Glutamatergic neuron (in vitro differentiated cells): ENCODE measurements around the gene KIRREL3. TPM values are rescaled to one million over a fixed set of nuclear protein-coding genes. Genes with fewer than 3 reads are reported as not detected.

Experiments used
- DNase-seq: peaks from one replicate; pipeline ENCODE4 v3.0.0; 2022
- H3K27ac Mint-ChIP-seq: one replicate; pipeline ENCODE4 v1.8.0; 2020; ENCODE audit warnings: mild to moderate bottlenecking, mixed read lengths, inconsistent platforms; ENCODE audit not compliant: unreplicated experiment
- H3K27me3 Mint-ChIP-seq: one replicate; pipeline ENCODE4 v1.8.0; 2020; ENCODE audit warnings: mild to moderate bottlenecking, moderate library complexity, mixed read lengths, inconsistent platforms; ENCODE audit not compliant: unreplicated experiment
- H3K36me3 Mint-ChIP-seq: one replicate; pipeline ENCODE4 v1.8.0; 2020; ENCODE audit warnings: mild to moderate bottlenecking, mixed read lengths, inconsistent platforms; ENCODE audit not compliant: unreplicated experiment
- H3K4me1 Mint-ChIP-seq: one replicate; pipeline ENCODE4 v1.8.0; 2020; ENCODE audit warnings: mild to moderate bottlenecking, low read depth, mixed read lengths, inconsistent platforms; ENCODE audit not compliant: unreplicated experiment
- H3K4me3 Mint-ChIP-seq: one replicate; pipeline ENCODE4 v1.8.0; 2020; ENCODE audit warnings: mild to moderate bottlenecking, mixed read lengths, inconsistent platforms; ENCODE audit not compliant: unreplicated experiment
- H3K9me3 Mint-ChIP-seq: one replicate; pipeline ENCODE4 v1.8.0; 2020; ENCODE audit warnings: mild to moderate bottlenecking, moderate library complexity, mixed read lengths, inconsistent platforms; ENCODE audit not compliant: unreplicated experiment
- total RNA-seq: library from RNA; stranded (reverse); fragmentation: NEBNext Ultra II Directional; extraction: Animal tissue kit (Norgen Biotek cat#: 25700); gene quantifications from one replicate; pipeline ENCODE4 v1.2.1, GENCODE V29; 2021; ENCODE audit not compliant: unreplicated experiment
- TF ChIP-seq, protein P1 (sequence below): fragments of 200-600 bp; sonication (generic); IDR thresholded peaks from one replicate; pipeline ENCODE4 v1.5.0; 2021; ENCODE audit not compliant: partially characterized antibody, unreplicated experiment

The KIRREL3 gene
- total RNA-seq, 1 donor from 2014 or later = 25.3 TPM

DNA sequence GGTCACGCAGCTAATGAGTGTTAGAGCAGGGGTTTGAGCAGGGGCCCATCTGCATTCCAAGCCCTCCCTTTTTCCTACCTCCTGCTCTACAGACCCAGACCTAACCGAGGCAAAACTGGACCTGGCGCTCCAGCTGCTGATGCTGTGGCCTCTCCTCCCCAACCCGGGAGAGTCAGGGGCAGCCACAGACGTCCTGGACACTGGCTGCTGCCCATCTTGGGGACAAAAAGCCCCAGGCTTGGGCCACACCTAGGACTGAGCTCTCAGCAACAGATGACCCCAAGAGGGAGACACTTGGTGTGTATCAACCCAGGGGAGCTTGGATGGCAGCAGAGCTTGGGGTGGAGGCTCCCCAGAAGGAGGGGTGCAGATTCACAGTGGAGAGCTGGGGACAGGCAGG lies 472.5 kb downstream of the KIRREL3 start:
- Mint-ChIP-seq H3K4me3 (no peak overlapping the region), H3K36me3 (no peaks in the 10 kb centered on the region), H3K27ac (no peak overlapping the region), H3K9me3 (no peaks in the 10 kb centered on the region), H3K27me3 (peaks cover 4% of the 10 kb centered on the region), H3K4me1 (peaks cover 11% of the 10 kb centered on the region)
- TF ChIP-seq, protein P1, sequence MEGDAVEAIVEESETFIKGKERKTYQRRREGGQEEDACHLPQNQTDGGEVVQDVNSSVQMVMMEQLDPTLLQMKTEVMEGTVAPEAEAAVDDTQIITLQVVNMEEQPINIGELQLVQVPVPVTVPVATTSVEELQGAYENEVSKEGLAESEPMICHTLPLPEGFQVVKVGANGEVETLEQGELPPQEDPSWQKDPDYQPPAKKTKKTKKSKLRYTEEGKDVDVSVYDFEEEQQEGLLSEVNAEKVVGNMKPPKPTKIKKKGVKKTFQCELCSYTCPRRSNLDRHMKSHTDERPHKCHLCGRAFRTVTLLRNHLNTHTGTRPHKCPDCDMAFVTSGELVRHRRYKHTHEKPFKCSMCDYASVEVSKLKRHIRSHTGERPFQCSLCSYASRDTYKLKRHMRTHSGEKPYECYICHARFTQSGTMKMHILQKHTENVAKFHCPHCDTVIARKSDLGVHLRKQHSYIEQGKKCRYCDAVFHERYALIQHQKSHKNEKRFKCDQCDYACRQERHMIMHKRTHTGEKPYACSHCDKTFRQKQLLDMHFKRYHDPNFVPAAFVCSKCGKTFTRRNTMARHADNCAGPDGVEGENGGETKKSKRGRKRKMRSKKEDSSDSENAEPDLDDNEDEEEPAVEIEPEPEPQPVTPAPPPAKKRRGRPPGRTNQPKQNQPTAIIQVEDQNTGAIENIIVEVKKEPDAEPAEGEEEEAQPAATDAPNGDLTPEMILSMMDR = no peak
- no peak for DNase-seq

DNA sequence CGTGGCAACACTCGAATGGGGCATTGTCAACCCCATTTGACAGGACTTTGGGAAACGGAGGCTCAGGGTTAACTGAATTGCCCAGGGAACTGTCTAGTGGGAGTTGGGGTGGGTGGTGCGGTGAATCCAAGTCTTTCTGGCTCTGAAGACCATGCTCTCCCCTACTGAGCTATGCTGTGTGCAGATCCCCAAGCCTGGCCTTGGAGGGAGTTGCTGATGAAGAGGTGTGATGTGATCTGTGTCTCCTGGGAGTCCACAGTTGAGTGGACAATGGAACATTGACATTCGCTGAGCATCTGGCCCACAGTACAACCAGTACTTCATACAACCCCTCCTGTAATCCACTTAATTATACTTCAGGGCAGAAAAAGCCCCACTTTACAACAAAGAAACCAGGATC lies 472.9 kb downstream of the KIRREL3 start:
- no peak overlapping the region for H3K4me3 Mint-ChIP-seq
- H3K27me3 Mint-ChIP-seq = peaks cover 4% of the 10 kb centered on the region
- DNase-seq = no peak
- no peaks in the 10 kb centered on the region for H3K36me3 Mint-ChIP-seq
- H3K27ac Mint-ChIP-seq = no peak overlapping the region
- peaks cover 11% of the 10 kb centered on the region for H3K4me1 Mint-ChIP-seq
- H3K9me3 Mint-ChIP-seq = peaks cover 4% of the 10 kb centered on the region
- TF ChIP-seq, protein P1 = no peak

DNA sequence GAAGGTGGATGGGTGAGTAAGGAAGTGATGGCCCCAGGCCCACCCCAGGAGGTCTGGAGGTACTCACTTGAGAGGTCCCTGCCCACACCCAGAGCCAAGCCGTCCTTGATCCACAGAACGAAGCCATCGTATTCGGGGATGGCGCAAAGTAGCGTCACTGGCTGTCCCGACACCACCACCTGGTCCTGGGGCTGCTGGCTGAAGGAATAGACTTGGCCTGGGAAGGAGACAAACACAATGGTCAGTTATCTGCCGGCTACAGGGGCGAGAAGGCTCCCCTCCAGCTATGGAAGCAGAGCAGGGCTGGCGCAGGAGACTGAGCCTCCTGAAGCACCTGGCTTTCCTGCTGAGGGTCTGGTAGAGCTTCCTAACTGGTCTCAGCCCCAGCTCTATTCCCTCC lies 474.1 kb downstream of the KIRREL3 start:
- Mint-ChIP-seq H3K27me3 (peaks cover 4% of the 10 kb centered on the region), H3K4me3 (no peak overlapping the region), H3K27ac (no peak overlapping the region), H3K36me3 (no peaks in the 10 kb centered on the region), H3K9me3 (peaks cover 6% of the 10 kb centered on the region), H3K4me1 (peaks cover 11% of the 10 kb centered on the region)
- TF ChIP-seq, protein P1 = no peak
- DNase-seq = no peak

DNA sequence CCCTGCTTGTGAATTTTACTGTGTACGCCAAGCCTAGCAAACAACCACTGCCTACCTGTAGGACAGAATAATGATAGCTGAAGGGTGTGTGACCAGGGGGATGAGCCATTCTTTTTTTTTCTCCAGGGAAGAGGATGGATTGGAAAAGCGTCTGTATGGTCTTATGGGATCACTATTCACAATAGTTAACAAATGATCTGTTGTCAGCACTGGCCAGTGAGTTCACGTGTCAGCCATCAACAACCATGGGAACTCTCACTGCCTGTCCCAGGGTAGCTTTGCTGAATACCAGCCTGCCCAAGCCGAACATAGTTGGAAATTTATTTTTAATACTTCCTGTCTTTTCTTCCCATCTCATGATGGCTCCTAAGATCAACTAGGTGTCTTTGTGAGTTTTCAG lies 474.9 kb downstream of the KIRREL3 start:
- Mint-ChIP-seq H3K36me3 (no peaks in the 10 kb centered on the region), H3K27ac (no peak overlapping the region), H3K9me3 (peaks cover 6% of the 10 kb centered on the region), H3K4me3 (no peak overlapping the region), H3K27me3 (peaks cover 4% of the 10 kb centered on the region), H3K4me1 (peaks cover 12% of the 10 kb centered on the region)
- TF ChIP-seq, protein P1 = no peak
- DNase-seq = no peak

DNA sequence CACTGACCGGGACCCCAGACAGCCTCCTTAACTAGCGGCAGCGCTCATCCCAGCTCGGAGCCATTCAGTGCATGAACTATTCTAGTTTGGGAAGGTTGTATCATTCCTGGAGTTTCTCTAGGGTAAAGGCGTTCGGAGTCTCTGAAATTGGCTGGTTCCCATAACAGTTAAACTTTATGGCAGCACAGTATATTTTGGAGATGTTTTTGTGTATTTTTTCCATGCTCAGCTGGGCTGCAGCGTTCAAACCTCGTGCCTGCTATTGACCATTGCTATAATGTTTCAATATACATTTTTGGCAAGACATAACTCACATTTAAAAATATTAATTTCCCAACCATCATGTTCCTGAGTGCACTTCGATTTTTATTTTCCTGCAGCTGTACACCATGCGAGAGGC lies 475.4 kb downstream of the KIRREL3 start:
- TF ChIP-seq, protein P1 = no peak

More for the DNA sequence above, 475.4 kb downstream of the KIRREL3 start:
- DNase-seq = no peak
- Mint-ChIP-seq H3K4me3 (no peak overlapping the region), H3K9me3 (peaks cover 6% of the 10 kb centered on the region), H3K27me3 (peaks cover 4% of the 10 kb centered on the region), H3K36me3 (no peaks in the 10 kb centered on the region), H3K27ac (no peak overlapping the region), H3K4me1 (peaks cover 16% of the 10 kb centered on the region)
